AG09319 (cell line): ENCODE results near the gene RWDD2A.

Experiments
- DNase-seq: peaks from one replicate; pipeline ENCODE4 v3.0.0-alpha.2; 2010; ENCODE audit warnings: low read depth; ENCODE audit errors: extremely low read depth
- CTCF ChIP-seq: IDR thresholded peaks from 2 replicates; pipeline ENCODE4 v1.5.1; 2011; ENCODE audit warnings: low read depth, mild to moderate bottlenecking, inconsistent platforms, low read length, moderate library complexity

The RWDD2A gene

GRCh38 chr6:83192871-83193746 is at the start of gene RWDD2A, which contains the start of gene PGM3:
Gene RWDD2A, plus strand, starts transcription at chr6:83193357. Its CDS starts 1,095 bp downstream, at chr6:83194452.
Gene PGM3, minus strand, starts transcription at chr6:83193265. Its CDS starts 2,253 bp downstream, at chr6:83191012.
- DNase-seq: peak; percentile 61
- TF ChIP-seq CTCF: no peak

GRCh38 chr6:83151114-83151513 is 42.0 kb upstream of the RWDD2A start:
- no peak for DNase-seq
- no peak for TF ChIP-seq CTCF

GRCh38 chr6:83152913-83153312 is 40.2 kb upstream of the RWDD2A start:
- no peak for DNase-seq
- no peak for TF ChIP-seq CTCF

GRCh38 chr6:83153883-83154521 is 39.2 kb upstream of the RWDD2A start:
- no peak for DNase-seq
- TF ChIP-seq CTCF: no peak

- TF ChIP-seq CTCF: no peak
- DNase-seq: no peak
Measured at GRCh38 chr6:83155794-83156193, 37.4 kb upstream of the RWDD2A start.

GRCh38 chr6:83160167-83160566 is 33.0 kb upstream of the RWDD2A start:
- TF ChIP-seq CTCF: no peak

GRCh38 chr6:83167726-83168278 is 25.4 kb upstream of the RWDD2A start:
- no peak for TF ChIP-seq CTCF
- no peak for DNase-seq

More at GRCh38 chr6:83160167-83160566, 33.0 kb upstream of the RWDD2A start:
- DNase-seq: no peak
